Muscle layer of colon (tissue), 2 donors: Measurements from ENCODE around the gene H6PD.

Source experiments
- H3K27ac ChIP-seq: one replicate; pipeline ENCODE4 v1.7.0; 2013; ENCODE audit warnings: low read depth, mild to moderate bottlenecking, low read length, moderate library complexity
- H3K27me3 ChIP-seq, 2 donors: one replicate each; pipeline ENCODE4 v1.7.0; 2013; ENCODE audit warnings: low read length in 2 of 2, mild to moderate bottlenecking in 2 of 2; ENCODE audit not compliant: insufficient read depth in 2 of 2, control insufficient read depth in 1 of 2
- H3K36me3 ChIP-seq: one replicate; pipeline ENCODE4 v1.7.0; 2013; ENCODE audit warnings: mild to moderate bottlenecking, low read length; ENCODE audit not compliant: insufficient read depth
- H3K4me1 ChIP-seq: one replicate; pipeline ENCODE4 v1.7.0; 2013; ENCODE audit warnings: mild to moderate bottlenecking, low read length; ENCODE audit not compliant: insufficient read depth
- H3K4me3 ChIP-seq, 2 donors: one replicate each; pipeline ENCODE4 v1.7.0; 2013; ENCODE audit warnings: low read length in 2 of 2, low read depth in 1 of 2, mild to moderate bottlenecking in 1 of 2, moderate library complexity in 1 of 2
- H3K9ac ChIP-seq: one replicate; pipeline ENCODE4 v1.7.0; 2013; ENCODE audit warnings: low read length
- H3K9me3 ChIP-seq: one replicate; pipeline ENCODE4 v1.7.0; 2013; ENCODE audit warnings: mild to moderate bottlenecking, low read length
- donor health status: abdominal sarcoma.
- donor health status: Adenocarcinoma of cecum.

H6PD gene

GRCh38 chr1:9234223-9235095, at the start of gene H6PD:
Gene H6PD, plus strand, starts transcription at chr1:9234774. Its CDS starts 10,161 bp downstream, at chr1:9244935.
- Histone ChIP-seq H3K27ac (peak within 1 kb of the TSS; percentile 82), H3K27me3 (no peaks in the 10 kb centered on the region), H3K36me3 (no peaks in the 10 kb centered on the region), H3K9ac (peak within 1 kb of the TSS; percentile 97), H3K4me1 (peaks cover 35% of the 10 kb centered on the region), H3K9me3 (no peaks in the 10 kb centered on the region), H3K4me3 (peak within 1 kb of the TSS; percentile 79 to 87)

GRCh38 chr1:9186082-9186859, 48.3 kb upstream of the H6PD start:
- Histone ChIP-seq H3K4me1 (peaks cover 12% of the 10 kb centered on the region), H3K27ac (no peak overlapping the region), H3K4me3 (no peak overlapping the region), H3K36me3 (no peaks in the 10 kb centered on the region), H3K9ac (no peak overlapping the region), H3K27me3 (peaks cover 0 to 5% of the 10 kb centered on the region in 2 donors), H3K9me3 (no peaks in the 10 kb centered on the region)

GRCh38 chr1:9187004-9187403, 47.6 kb upstream of the H6PD start:
- H3K36me3 ChIP-seq: no peaks in the 10 kb centered on the region
- H3K4me3 ChIP-seq: no peak overlapping the region
- H3K9me3 ChIP-seq: no peaks in the 10 kb centered on the region
- peaks cover 6% of the 10 kb centered on the region for H3K4me1 ChIP-seq
- H3K9ac ChIP-seq: no peak overlapping the region
- no peaks in the 10 kb centered on the region for H3K27me3 ChIP-seq
- H3K27ac ChIP-seq: no peak overlapping the region

GRCh38 chr1:9190234-9190633, 44.3 kb upstream of the H6PD start:
- Histone ChIP-seq H3K27me3 (no peaks in the 10 kb centered on the region), H3K27ac (no peak overlapping the region), H3K9me3 (no peaks in the 10 kb centered on the region), H3K4me1 (no peaks in the 10 kb centered on the region), H3K9ac (no peak overlapping the region), H3K36me3 (no peaks in the 10 kb centered on the region), H3K4me3 (no peak overlapping the region)

- H3K27ac ChIP-seq: no peak overlapping the region
- no peaks in the 10 kb centered on the region for H3K27me3 ChIP-seq
- no peak overlapping the region for H3K9ac ChIP-seq
- no peaks in the 10 kb centered on the region for H3K36me3 ChIP-seq
- H3K4me1 ChIP-seq: no peaks in the 10 kb centered on the region
- H3K4me3 ChIP-seq: no peak overlapping the region
- H3K9me3 ChIP-seq: no peaks in the 10 kb centered on the region
Measured at GRCh38 chr1:9191231-9191630, 43.3 kb upstream of the H6PD start.

- no peaks in the 10 kb centered on the region for H3K9me3 ChIP-seq
- peaks cover 3 to 8% of the 10 kb centered on the region in 2 donors for H3K27me3 ChIP-seq
- peaks cover 4% of the 10 kb centered on the region for H3K4me1 ChIP-seq
- H3K4me3 ChIP-seq: no peak overlapping the region
- H3K36me3 ChIP-seq: no peaks in the 10 kb centered on the region
- H3K9ac ChIP-seq: no peak overlapping the region
- no peak overlapping the region for H3K27ac ChIP-seq
Measured at GRCh38 chr1:9192578-9193232, 41.9 kb upstream of the H6PD start.

GRCh38 chr1:9193233-9193625, 41.3 kb upstream of the H6PD start:
- Histone ChIP-seq H3K27ac (no peak overlapping the region), H3K36me3 (no peaks in the 10 kb centered on the region), H3K9me3 (no peaks in the 10 kb centered on the region), H3K4me1 (peaks cover 4% of the 10 kb centered on the region), H3K4me3 (no peak overlapping the region), H3K9ac (no peak overlapping the region), H3K27me3 (peaks cover 8 to 13% of the 10 kb centered on the region in 2 donors)

GRCh38 chr1:9194024-9194423, 40.5 kb upstream of the H6PD start:
- H3K9me3 ChIP-seq: no peaks in the 10 kb centered on the region
- peaks cover 12 to 18% of the 10 kb centered on the region in 2 donors for H3K27me3 ChIP-seq
- no peak overlapping the region for H3K4me3 ChIP-seq
- H3K4me1 ChIP-seq: peaks cover 4% of the 10 kb centered on the region
- H3K27ac ChIP-seq: no peak overlapping the region
- H3K9ac ChIP-seq: no peak overlapping the region
- H3K36me3 ChIP-seq: no peaks in the 10 kb centered on the region

- Histone ChIP-seq H3K4me3 (no peak overlapping the region), H3K4me1 (peaks cover 4% of the 10 kb centered on the region), H3K9me3 (no peaks in the 10 kb centered on the region), H3K27me3 (peaks cover 23 to 24% of the 10 kb centered on the region in 2 donors), H3K36me3 (no peaks in the 10 kb centered on the region), H3K27ac (no peak overlapping the region), H3K9ac (no peak overlapping the region)
Measured at GRCh38 chr1:9195651-9196050, 38.9 kb upstream of the H6PD start.

- Histone ChIP-seq H3K4me3 (no peak overlapping the region), H3K36me3 (no peaks in the 10 kb centered on the region), H3K9ac (no peak overlapping the region), H3K4me1 (peaks cover 11% of the 10 kb centered on the region), H3K27ac (no peak overlapping the region), H3K27me3 (peaks cover 23 to 24% of the 10 kb centered on the region in 2 donors), H3K9me3 (no peaks in the 10 kb centered on the region)
Measured at GRCh38 chr1:9196129-9197040, 38.2 kb upstream of the H6PD start.
